SKM-1 treated with dmso at 0.1 percent for 144 hours (cell line): ENCODE measurements around the gene TMEM101.
"Not testable (repeated sequence)": the region's sequence is repeated elsewhere in the genome, so short reads cannot be mapped to it uniquely, and the experiment has no call there.

Experiments used
- DNase-seq: peaks from one replicate; lab custom pipeline; 2025; ENCODE audit not compliant: unreplicated experiment; lab: John Stamatoyannopoulos, UW

Gene TMEM101

DNA sequence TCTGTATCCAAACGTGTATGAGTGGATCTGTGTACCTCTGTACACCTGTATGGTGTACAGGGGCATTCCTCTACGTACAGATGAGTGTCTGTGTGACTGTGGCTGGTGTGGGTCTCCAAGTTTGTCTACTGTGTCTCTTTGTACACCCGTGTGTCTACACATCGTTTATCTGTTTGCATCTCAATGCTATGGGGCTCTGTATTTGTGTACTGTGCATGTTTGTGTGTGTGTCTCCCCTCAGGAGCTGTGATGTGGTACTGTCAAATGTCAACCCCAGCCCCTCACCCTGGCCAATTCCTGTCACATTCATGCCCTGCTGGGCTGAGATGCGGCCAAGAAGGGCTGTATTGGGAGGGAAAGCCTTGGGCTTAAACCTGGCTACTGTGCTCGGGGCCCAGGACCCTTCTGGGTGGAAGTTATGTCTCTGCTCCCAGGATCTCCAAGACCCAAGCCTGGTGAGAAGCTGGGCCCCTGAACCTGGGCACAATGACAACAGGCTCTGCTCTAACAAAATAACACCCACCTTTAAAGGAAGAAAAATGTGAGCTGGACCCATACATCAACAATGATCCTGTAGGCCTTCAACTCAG is 13.8 kb downstream of the TMEM101 start:
- DNase-seq = no peak

DNA sequence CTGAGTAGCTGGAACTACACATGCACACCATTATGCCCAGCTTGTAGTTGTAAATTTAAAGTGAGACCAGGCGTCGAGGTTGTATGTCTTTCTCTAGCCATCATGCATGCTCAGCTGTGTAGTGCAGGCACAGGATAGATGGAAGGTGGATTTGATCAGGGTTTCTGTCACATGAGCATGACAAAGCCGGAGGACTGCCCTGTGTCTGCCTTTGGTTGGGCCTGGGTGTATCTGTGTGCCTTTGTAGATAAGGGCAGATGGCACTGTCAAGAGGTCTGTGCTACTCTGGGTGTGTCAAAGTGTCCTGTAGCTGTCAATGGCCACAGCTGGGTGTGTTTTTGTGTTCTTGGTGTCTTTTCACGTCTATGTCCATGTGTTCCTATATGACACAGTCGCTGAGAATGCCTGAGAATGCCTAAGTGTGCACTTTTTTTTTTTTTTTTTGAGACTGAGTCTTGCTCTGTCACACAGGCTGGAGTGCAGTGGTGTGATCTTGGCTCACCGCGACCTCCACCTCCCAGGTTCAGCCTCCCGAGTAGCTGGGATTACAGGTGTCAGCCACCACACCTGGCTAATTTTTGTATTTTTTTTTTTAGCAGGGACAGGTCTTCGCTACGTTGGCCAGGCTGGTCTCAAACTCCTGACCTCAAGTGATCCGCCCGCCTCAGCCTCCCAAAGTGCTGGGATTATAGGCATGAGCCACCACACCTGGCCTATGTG is 14.5 kb downstream of the TMEM101 start:
- no peak for DNase-seq

DNA sequence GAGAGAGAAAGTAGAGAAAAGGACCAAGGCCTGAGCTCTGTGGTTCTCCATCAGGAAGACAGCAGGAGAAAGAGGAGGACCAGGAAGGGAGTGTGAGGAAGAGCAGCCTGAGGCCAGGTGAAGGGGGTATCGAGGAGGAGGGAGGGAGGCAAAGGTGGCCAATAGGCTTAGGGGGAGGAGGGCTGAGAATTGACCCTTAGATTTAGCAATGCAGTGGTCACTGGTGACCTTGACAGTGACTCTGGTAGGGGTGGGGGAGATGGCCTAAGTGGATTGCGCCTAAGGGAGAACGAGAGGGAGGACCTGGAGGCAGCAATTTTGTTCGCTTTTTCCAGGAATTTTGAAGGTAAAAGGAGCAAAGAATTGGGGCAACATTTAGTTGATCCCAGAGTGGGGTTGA is 15.7 kb downstream of the TMEM101 start:
- DNase-seq = no peak

DNA sequence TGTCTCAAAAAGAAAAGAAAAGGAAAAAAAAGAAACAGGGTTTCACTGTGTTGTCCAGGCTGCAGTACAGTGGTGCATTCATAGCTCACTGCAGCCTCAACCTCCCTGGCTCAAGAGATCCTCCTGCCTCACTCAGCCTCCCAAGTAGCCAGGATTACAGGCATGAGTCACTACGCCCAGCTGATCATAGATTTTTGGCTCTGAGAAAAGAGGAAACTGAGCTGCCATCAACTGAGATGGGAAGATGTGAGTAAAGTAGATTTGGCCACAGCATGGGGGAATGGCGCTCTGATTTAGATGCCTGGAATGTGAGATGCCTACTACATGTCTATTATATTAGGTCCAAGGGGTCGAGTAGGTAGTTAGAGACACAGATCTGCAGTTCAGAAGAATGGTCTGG is 16.2 kb downstream of the TMEM101 start:
- peak; percentile 39 for DNase-seq

DNA sequence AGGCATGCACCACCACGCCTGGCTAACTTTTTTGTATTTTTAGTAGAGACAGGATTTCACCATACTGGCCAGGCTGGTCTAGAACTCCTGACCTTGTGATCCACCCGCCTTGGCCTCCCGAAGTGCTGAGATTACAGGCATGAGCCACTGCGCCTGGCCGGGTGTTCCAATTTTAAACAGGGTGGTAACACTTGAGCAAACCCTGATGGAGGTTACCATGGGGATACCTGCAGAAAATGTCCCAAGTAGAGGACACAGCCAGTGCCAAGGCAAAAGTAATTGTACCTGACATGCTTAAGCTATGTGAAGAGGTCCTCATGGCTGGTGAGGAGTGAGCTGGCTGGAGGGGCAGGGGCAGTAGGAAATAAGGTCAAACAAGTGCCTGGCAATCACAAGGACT is 17.6 kb downstream of the TMEM101 start:
- not testable (repeated sequence) for DNase-seq

DNA sequence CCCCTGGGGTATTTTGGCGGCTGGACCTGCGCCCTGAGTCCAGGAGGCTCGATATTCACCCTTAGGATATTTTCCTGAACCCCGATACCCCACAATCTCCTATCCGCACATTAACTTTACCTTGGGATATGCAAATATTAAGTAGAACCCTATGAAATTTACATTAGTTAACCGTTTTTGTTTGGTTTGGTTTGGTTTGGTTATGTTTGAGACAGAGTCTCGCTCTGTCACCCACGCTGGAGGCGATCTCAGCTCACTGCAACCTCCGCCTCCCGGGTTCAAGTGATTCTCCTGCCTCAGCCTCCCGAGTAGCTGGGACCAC is 19.7 kb downstream of the TMEM101 start:
- DNase-seq = no peak

DNA sequence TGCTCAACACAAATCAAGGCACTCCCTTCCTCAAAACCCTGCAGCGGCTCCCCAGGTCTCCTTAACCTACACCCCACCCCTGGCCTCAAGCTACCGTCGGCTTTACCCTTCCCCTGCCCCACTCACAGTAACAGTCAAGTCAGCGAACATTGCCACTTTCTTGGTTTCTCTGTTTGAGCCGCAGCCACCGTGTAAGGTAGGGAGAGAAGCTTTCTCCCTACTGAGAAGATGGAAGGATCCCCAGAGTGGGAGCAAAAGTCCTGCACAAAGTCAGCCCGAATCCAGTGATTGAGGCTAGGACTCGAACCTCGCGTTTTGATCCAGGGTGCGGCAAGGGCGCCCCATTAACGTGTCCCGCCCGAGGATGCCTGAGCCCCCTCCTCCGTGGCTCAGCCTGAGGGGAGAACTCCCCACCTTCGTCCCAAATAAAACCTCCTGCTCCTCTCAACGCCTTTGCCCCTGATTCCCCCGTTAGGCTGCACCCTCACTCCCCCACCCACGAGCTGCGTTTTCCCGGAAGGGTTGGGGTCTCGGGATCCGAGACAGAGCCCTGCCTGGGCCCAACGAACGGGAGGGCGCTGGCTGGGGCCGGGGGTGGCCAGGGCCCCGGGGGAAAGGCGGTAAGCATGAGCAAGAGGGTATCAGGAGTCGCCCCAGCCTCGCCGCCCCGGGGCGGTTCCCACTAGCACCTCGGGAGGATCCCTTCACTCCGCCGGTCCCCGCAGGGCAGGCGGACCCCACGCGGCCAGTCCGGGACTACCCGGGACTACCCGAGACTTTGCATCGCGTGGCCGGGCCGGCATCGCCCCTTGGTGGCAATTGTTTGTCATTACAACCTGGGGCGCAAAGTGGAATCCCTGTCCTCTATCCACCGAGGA is 20.3 kb downstream of the TMEM101 start:
- DNase-seq = peak; percentile 46

DNA sequence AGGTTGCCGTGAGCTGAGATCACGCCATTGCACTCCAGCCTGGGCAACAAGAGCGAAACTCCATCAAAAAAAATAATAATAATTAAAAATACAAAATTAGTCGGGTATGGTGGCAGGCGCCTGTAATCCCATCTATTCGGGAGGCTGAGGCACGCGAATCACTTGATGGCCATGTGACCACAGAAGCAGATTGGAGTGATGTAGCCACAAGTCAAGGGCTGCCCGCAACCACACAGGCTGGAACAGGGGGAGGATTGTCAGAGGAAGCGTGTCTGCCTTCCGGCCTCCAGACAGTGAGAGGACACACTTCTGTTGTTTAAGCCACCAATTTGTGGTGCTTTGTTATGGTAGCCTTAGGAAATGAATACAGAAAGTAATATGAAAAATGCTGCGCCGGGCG is 22.1 kb downstream of the TMEM101 start:
- no peak for DNase-seq

DNA sequence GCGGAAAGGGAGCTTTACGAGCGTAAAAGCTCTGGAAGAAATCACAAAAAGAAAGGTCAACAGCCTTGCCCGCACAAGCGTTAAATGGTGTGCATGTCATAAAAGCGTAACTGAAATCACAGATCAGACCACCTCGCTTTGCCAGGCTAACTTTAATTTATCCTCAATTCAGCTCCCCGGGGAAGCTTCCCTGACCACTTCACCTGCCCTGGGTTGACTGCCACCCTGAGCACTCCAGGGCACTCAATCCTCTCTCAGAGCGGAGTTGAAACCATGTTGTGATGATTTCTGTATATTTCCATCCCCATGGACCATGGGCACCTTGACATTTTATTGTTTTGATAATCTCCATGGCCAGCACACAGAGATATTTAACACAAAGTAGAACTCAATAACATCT is 26.5 kb downstream of the TMEM101 start:
- no peak for DNase-seq

DNA sequence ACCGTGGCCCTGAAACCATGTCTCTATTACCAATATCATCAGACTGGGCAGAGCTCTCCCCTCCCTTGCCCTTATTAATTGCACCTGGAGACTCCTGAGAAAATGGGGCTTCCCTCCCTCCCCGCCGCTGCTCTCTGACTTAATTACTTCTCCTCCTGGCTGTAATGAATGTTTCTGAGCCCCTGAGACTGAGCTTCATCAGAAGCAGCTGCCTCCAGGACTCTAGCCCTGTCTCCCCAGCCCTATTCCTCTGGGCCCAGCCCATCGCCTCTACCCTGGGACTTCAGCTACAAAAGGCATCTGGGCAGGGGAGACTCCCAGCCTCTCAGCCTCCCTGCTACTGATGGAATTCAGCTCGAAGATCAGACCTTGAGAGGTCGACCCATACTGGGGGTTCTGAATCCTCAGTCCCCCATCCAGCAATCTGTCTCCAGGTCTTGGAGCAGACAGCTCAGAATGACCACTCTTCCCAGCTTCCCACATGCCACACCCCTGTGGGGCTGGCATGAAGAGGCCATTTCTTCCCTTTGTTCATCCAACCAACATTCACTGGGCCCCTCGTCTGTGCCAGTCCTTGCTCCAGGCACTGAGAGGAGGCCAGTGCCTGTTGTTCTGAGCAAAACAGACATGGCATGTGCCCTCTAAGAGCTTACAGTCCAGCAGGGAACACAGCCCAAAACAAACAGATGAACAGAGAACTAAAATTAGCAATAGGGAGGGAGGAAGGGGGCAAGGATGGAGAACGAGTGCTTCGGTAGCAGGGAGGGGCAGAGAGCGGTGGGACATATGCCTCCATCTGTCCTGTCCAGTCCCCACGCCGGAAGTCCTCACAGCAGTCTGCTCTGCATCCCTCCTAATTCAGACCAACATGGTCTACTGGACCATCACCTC is 27.4 kb downstream of the TMEM101 start:
- no peak for DNase-seq

DNA sequence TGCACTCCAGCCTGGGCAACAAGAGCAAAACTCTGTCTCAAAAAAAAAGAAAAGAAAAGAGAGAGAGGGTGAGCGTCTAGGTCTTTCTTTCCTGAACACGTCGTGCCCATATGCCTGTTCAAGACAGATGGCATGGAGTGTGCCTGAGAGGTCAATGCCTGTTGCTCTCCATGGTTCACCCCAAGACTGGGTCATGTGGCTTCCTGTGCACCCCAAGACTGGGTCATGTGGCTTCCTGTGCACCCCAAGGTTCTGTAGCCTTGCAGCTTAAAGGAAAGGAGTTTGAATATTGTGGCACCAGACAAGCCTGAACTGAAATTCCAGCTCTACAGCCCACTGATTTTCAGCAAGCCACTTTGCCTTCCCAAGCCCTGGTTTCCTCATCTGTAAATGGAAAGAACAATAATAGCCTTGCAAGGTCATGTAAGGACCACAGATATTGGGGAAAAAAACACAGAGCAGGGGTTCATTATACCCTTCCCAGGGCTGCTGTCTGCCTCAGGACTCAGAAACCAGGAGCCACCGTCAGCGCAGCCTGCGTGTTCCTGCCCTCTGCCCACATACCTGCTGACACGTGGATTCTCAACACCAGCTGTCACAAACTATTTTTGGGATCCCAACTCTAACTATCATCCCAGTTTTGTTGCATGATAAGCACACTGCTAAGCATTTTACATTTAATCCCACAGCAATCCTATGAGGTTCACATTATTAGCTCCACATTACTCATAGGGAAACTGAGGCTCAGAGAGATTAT is 28.4 kb downstream of the TMEM101 start:
- no peak for DNase-seq

DNA sequence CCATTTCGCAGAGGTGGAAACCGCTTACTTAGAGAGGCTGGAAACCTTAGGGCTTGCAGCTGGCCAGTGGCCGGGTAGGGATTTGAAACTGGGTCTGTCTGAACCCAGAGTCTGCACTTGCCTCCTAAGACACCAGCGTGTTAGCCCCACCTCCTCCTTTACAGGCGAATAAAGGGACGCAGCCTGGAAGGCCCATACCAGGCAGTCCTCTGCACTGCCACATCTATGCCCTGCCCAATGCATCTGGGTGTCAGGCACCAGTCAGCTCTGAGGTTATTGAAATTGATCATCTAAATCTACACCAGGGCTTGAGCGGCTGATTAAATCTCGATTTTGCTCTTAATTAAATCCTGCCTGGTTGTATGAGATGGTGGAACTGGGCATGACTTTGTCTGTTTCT is 30.2 kb downstream of the TMEM101 start:
- no peak for DNase-seq

DNA sequence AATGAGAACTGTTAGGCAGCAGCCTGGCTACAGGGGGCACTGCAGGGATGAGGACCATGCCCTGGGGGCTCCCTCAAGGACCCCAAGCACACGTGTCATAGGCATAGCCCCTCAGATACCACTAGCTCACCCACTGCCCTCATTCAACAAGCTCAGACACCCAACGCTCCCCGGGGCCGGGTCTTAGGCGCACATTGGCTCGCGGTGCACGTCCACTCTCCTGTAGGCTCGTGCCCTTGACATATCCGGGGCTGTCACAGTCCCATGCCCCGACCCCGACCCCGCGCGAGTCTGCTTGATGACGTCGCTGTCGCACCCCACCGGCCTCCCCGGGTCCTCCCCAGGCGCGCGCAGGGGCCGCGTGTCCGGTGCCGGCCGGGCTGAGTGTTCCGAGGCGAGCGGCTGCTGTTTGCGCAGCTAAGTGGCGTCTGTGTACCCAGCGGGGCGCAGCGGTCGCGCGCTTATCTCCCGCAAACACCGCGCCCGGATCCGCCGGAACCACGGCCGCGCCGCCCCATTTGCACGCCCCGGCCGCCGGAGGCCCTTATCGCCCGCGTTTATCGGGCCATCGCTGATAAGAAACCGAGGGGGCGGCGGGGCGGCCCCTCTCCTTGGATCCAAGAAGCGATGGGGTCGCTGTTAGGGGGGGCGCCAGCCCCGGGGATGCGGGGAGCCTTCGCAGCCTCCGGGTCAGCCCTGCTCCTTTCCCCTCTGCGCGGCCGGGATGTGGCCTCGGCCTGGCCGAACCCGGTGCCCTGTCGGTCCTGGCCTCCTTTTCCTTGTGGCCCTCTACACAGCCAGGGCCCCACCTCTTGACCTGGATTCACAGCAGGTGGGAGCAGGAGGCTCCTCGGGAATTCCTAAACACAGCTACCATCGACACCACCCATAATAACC is 31.0 kb downstream of the TMEM101 start:
- no peak for DNase-seq

DNA sequence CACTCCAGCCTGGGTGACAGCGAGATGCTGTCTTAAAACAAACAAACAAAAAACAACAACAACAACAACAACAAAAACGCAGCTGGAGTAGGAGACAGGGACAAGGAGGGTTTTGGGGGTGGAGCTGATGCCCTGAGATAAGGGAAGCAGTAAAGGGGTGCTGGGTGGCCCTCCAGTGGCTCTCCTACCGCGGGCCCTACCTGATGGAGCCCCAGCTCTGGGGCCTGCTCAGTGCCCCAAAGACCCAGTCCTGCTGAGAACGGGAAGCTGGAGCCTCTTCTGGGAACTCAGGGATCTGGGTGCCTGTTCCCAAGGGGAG is 31.6 kb downstream of the TMEM101 start:
- DNase-seq = no peak

DNA sequence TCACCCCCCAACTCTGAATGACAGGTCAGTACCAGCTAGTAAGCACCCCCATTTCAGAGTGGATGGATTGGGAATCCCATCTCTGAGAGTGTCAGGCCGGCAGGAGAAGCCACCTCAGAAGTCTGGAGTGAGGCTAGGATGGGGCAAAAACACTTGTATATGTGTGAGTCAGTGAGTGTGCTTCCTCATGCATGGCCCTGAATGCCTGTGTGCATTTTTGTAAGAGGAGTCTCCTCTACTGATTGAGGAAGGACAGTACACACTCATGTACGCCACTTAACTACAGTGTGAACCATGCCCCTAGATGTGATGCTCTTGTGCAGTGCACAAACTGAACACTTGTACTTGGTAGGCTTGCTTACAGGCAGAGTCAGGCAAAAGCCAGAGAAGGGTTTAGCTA is 32.6 kb downstream of the TMEM101 start:
- no peak for DNase-seq

DNA sequence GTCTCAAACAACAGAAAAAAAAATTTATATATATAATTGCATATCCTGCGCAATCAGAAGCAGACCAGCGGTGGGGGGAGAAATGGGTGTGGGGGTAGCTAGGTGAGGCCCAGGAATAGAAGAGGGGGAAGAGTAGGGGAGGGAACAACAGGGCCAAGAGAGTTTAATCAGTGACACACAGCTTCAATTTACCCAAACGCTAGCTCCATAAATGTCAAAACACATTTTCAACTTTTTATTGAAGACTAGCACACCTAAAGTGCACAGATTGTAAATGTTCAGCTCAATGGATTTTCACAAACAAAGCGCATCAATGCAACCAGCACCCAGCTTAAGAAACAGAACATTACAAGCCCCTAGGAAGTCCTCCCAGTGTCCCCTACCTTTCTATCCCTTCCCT is 35.1 kb downstream of the TMEM101 start:
- no peak for DNase-seq

DNA sequence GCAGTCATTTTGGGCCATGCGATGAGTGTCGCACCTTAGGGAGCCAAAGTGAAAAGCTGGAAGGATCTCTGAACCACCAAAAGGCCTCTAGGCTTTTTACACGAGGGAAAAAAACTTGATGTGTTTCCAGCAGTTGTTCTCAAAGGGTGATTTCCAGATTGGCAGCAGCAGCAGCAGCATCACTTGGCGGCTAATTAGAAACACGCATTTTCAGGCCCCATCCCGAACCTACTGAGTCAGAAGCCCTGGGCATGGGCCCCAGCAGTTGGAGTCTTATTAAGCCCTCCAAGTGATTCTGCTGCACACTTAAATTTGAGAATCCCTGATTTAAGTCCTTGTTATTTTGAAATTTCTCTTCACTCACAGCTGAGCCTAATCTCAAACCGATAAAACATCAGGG is 35.8 kb downstream of the TMEM101 start:
- DNase-seq = no peak

DNA sequence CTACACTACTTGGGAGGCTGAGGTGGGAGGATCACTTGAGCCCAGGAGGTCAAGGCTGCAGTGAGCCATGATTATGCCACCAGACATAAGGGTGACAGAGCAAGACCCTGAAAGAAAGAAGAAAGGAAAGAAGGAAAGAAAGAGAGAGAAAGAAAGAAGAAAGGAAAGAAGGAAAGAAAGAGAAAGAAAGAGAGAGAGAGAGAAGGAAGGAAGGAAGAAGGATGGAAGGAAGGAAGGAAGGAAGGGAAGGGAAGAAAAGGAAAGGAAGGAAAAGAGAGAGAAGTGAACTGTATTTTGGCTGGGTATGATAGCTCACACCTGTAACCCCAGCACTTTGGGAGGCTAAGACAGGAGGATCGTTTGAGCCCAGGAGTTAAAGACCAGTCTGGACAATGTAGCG is 36.7 kb downstream of the TMEM101 start:
- DNase-seq = no peak

DNA sequence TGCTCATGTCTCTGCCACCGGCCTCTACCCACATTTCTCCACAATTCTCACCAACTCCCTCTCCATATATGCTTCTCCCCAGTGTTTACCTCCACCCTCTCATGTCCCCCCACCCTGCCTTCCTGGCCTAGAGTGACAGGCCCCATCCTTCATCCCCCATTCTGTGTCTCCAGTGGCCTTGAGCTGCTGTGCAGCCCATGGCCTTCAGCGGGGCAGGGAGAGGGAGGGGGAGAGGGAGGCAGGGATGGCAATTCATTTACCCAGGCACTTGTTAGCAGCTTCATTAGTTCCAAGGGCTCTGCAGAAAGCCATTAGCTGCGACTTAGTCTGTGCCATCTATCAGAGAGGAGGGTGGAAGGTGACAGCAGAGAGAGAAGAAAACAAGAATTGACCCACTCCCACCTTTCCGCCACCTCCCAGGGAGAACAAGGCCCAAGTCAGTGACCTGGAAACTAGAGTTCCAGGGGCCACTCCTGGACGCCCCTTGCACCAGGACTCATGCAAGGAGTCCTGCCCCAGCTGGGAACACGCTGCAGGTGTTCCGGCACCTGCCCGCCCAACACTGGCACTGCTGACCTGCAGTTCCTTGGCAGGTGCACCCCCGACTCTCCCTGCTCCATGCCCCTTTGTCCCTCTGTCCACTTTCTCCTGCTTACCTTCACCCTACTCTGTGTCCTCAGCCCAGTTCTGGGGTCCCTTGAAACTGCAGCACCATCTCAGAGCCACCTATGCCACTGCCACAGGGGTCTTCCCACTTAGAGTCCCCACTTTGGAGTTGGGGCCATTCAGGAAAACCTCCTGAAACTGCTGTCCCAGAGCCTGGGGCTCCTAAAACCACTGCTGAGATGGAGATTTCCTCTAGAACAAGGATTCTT is 37.6 kb downstream of the TMEM101 start:
- DNase-seq = no peak
